8988T (cell line): ENCODE results near the gene SEC14L2.
"Not testable (repeated sequence)": the region's sequence is repeated elsewhere in the genome, so short reads cannot be mapped to it uniquely, and the experiment has no call there.

Experiments
- DNase-seq: peaks from one replicate; pipeline ENCODE4 v3.0.0; 2011

Gene SEC14L2

DNA sequence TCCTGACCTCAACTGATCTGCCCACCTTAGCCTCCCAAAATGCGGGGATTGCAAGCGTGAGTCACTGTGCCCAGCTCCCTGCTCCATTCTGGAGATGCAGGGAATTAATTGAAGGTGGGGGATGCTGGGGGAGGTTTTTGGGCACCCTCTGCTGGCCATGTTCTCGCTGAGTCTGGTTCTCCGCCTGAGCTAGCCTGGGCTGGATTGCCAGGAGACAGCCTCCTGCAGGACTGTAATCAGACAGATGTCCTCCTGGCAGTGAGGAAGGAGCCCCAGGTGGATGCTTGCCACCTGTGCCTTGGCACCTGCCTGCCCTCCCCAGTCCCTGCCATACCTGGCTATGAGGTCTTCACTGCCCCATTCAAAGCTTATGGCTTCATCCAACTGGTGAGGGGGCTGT, 34.1 kb downstream of the SEC14L2 start:
- no peak for DNase-seq

GRCh38 chr22:30432096-30432495, 35.3 kb downstream of the SEC14L2 start:
- no peak for DNase-seq

- DNase-seq, result no peak
Observed at GRCh38 chr22:30432520-30432919, 35.7 kb downstream of the SEC14L2 start.

GRCh38 chr22:30433227-30433626, 36.4 kb downstream of the SEC14L2 start:
- no peak for DNase-seq

DNA sequence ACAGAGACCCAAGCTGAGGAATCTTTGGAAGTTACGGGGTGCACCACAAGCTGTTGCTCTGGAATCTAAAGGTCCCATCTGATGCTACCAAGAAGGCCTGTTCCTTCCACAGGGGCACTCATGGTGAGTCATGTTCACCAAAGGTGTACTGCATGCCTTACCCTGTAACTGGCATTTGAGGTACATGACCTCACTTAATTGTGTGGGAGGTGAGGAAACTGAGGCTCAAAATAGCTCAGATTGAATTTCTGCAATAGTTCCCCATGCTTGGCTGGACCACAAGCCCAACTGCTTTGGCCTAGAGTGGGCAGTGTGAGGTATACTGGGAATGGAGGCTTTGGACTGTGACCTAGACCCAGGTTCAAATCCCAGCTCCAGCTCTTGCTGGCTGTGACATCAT, 37.0 kb downstream of the SEC14L2 start:
- DNase-seq, result no peak

- no peak for DNase-seq
Observed at GRCh38 chr22:30434843-30435242, 38.0 kb downstream of the SEC14L2 start.

GRCh38 chr22:30435674-30436126, 38.9 kb downstream of the SEC14L2 start:
- DNase-seq, result no peak

GRCh38 chr22:30436196-30436595, 39.4 kb downstream of the SEC14L2 start:
- DNase-seq, result no peak

- no peak for DNase-seq
Observed at GRCh38 chr22:30438559-30438958, 41.7 kb downstream of the SEC14L2 start.

- no peak for DNase-seq
Observed at GRCh38 chr22:30439226-30439625, 42.4 kb downstream of the SEC14L2 start.

- DNase-seq, result no peak
Observed at GRCh38 chr22:30439836-30440235, 43.0 kb downstream of the SEC14L2 start.

GRCh38 chr22:30441088-30441487, 44.3 kb downstream of the SEC14L2 start:
- no peak for DNase-seq

DNA sequence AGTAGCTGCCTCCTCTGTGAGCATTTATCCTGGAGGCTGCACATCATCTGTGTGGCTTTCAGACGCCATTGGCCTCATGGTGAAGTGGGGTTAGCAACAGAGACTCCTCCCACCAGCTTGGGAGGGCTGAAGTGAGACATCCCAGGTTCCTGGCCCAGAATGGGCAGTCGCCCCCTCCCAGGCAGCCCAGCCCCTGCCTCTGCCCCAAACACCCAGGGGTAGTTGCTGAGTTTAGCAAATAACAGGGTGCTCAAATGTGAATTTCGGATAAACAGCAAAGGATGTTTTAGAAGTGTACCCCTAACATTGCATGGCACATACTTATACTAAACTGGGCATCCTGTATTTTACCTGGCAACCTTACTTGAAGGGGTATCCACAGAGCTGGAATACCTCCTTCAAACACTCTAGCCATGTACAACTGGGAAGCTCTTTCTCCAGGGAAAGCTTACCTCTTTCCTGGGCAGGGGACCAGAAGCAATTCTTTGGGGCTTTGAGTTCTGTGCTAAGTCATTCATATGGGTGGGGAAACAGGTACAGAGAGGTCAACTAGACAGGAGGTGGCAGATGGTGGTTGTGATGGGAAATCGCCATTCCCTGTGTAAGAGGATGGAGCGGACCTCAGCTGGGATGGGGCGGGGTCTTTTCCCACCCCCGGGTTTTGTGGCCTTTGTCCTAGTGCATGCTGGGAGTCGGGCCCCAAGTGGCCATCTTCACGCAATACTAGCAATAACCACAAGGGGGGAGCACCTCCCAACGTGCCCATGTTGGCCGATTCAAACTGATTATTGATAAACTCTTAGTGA, 48.0 kb downstream of the SEC14L2 start:
- no peak for DNase-seq

DNA sequence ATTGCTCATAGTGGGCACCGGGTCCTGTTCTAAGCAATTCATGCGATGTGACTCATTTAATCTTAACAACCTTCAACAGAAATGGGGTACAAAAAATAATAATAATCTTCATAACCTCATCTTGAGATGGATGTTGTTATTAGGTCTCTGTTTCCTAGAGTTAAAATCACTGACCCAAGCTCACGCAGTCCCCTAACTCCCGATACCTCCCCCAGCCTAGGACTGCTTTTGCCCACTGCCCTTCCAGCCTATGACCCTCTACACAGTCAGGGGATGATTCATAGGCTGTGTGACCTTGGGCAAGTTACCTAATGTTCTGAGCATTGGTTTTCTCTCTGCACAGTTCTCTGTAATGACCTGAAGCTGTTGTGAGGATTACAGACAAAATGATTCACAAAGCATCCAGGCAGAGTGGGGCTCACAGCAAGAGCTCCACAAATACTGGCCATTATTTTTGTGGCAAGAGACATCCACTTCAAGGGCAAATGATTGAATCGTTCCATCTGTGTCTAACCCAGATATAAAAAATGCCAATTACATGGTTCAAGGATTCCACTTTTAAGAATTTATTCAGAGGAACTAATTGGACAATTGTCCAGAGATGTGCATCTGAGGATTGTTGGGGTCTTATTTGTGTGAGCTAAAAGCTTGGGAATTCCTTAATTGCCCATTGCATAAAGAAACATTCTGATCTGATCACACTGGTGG, 48.8 kb downstream of the SEC14L2 start:
- DNase-seq, result no peak

- no peak for DNase-seq
Observed at GRCh38 chr22:30447656-30448055, 50.8 kb downstream of the SEC14L2 start.

DNA sequence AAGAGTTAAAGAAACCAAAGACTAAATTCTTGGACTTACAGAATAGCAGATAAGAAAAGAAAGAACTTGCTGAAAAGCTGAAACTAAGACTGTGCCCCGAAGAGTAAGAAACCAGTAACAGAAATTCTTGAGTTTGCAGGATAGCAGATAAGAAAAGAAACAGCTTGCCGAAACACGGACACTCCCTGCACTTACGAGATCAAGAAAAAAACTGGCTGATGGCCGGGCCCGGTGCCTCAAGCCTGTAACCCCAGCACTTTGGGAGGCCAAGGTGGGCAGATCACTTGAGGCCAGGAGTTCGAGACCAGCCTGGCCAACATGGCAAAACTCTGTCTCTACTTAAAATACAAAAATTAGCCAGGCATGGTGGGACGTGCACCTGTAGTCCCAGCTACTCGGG, 54.7 kb downstream of the SEC14L2 start:
- DNase-seq, result not testable (repeated sequence)

- no peak for DNase-seq
Observed at GRCh38 chr22:30452861-30453260, 56.0 kb downstream of the SEC14L2 start.

DNA sequence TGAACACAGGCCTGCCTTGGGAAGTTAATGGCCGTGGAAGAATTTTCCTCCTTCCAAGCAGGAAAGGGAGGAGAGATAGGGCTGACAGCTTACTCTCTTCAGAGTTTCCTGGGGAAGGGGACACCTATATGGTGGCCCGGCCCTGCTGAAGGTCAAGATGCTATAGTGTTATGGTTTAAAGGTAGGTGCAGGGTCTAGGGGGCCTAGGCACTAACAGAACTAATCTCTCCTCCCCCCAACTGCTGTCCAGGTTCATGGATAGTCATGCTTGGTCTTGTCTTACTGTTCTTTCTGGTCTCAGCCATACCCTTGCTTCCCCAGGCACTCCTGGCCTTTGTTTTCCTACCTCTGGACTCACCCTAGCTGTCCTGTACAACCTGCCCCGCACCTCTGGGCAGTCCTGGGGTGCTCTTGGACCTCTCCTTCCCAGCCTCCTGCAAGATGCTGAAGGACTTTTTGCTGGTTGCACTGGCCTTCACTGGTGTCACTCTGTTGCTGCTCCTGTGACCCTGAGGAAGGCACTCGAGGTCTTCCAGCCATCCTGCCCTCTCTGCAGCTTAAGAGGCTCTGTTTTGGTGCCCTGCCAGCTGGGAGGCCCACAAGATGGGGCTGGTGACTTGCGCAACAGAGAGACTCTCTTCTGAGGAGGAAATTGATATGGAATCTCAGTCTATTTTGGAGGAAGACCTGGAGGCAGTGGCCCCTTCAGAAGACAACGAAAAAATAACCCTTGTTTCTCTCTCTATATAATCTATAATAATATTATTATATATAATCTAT, 57.1 kb downstream of the SEC14L2 start:
- no peak for DNase-seq

- DNase-seq, result no peak
Observed at GRCh38 chr22:30455075-30455840, 58.4 kb downstream of the SEC14L2 start.

- DNase-seq, result no peak
Observed at GRCh38 chr22:30457981-30458380, 61.2 kb downstream of the SEC14L2 start.

DNA sequence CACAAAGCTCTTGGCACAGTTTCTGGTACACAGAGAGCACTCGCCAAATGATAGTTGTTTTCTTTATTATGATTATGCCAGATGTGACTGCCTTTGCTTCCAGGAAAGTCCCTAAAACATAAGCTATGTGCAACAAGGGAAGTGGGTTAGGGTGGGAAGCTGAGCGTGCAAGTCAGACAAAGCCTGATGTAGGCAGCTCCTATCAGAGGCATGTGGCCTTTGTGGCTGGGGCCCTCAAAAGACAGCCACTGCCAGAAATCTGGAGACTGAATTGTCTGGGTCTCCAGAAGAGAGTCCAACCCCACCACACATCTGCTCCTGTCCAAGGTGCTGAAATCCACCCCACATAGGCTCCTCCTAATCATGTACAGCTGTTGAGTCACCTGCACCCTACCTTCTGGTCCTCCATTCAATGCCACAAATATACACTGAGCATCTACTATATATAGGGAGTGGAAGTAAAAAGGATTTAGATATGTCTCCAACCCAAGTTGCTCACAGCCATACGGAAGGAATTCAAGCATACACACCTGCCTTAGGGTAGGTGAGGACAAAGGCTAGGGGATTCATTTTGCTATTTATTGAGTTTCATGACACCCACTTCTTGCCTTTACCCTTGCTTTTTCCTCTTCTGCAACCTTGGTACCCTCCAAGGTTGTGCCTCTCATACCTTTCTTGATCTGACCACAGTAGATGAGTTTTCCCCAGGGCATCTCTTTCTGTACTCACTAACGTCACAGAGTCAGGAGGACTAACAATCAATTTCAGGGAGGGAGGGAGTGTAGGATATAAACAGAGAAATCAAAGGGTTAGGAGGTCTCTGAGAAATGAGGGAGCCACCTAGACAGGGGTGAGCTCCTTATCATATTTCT, 62.6 kb downstream of the SEC14L2 start:
- DNase-seq, result no peak

DNA sequence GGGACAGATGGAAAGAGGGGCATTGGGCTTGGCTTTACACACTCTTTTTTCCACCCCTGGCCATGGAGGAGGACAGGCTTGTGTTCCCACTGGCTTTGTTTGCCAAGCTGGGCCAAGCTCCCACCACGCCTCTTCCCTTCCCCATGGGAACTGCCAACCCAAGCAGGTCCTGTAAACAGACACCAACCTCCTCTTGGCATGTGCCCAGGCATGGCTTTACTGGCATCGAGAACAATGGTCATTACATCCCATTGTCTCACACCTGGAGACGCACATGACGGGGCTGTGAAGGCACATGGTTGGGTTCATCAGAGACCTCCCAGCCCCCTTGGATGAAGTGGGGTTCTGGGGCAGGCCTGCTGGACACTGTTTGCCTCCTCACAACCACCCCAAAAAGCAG, 63.3 kb downstream of the SEC14L2 start:
- DNase-seq, result no peak
